Activated effector memory CD4-positive, alpha-beta T cell treated with anti-CD3 and anti-CD28 coated beads, Interleukin-2, amount 50 U/mL, for 16 hours (primary cell): ENCODE results near the gene FIS1.
"Not testable (repeated sequence)": the region's sequence is repeated elsewhere in the genome, so short reads cannot be mapped to it uniquely, and the experiment has no call there.

Experiments used
- DNase-seq: peaks from one replicate; pipeline ENCODE4 v3.0.0-alpha.2; 2020

The FIS1 gene

GRCh38 chr7:101244375-101245146, at the start of gene FIS1:
TSS of gene FIS1 (minus strand) at chr7:101245081. CDS start at chr7:101245004, 77 bp downstream.
- peak; percentile 98 for DNase-seq

- DNase-seq: no peak
Observed at GRCh38 chr7:101294039-101294831, 49.4 kb upstream of the FIS1 start.

- not testable (repeated sequence) for DNase-seq
Observed at GRCh38 chr7:101293069-101294021, 48.5 kb upstream of the FIS1 start.

GRCh38 chr7:101292566-101292965, 47.7 kb upstream of the FIS1 start:
- not testable (repeated sequence) for DNase-seq

- peak; percentile 88 for DNase-seq
Observed at GRCh38 chr7:101290186-101291037, 45.5 kb upstream of the FIS1 start.

GRCh38 chr7:101289687-101290086, 44.8 kb upstream of the FIS1 start:
- DNase-seq: not testable (repeated sequence)

- no peak for DNase-seq
Observed at GRCh38 chr7:101288439-101288838, 43.6 kb upstream of the FIS1 start.

- DNase-seq: no peak
Observed at GRCh38 chr7:101287032-101287431, 42.2 kb upstream of the FIS1 start.

- DNase-seq: not testable (repeated sequence)
Observed at GRCh38 chr7:101285880-101286279, 41.0 kb upstream of the FIS1 start.

GRCh38 chr7:101285171-101285570, 40.3 kb upstream of the FIS1 start:
- DNase-seq: no peak

- not testable (repeated sequence) for DNase-seq
Observed at GRCh38 chr7:101280912-101281311, 36.0 kb upstream of the FIS1 start.

GRCh38 chr7:101278461-101279292, 33.8 kb upstream of the FIS1 start:
- no peak for DNase-seq

GRCh38 chr7:101277155-101277554, 32.3 kb upstream of the FIS1 start:
- no peak for DNase-seq

- DNase-seq: no peak
Observed at GRCh38 chr7:101273206-101273605, 28.3 kb upstream of the FIS1 start.

- no peak for DNase-seq
Observed at GRCh38 chr7:101271021-101271420, 26.1 kb upstream of the FIS1 start.

- DNase-seq: no peak
Observed at GRCh38 chr7:101269664-101270063, 24.8 kb upstream of the FIS1 start.

- DNase-seq: no peak
Observed at GRCh38 chr7:101265622-101266516, 21.0 kb upstream of the FIS1 start.

GRCh38 chr7:101264102-101264706, 19.3 kb upstream of the FIS1 start:
- DNase-seq: not testable (repeated sequence)

- DNase-seq: no peak
Observed at GRCh38 chr7:101258243-101258731, 13.4 kb upstream of the FIS1 start.
